ENCODE results near the gene NPDC1. TPM values are rescaled to one million over a fixed set of nuclear protein-coding genes. Genes with fewer than 3 reads are reported as not detected.

The NPDC1 gene
- total RNA-seq, 1 experiment from 2014 or later, result 25.4 TPM

GRCh38 chr9:136990242-136990911 is 55.6 kb downstream of the NPDC1 start:
- ChIA-PET CTCF (no interaction called here), POLR2A (ENCODE audit: unreplicated experiment) (no interaction called here)
- Histone ChIP-seq H3K9ac (ENCODE audit: low read length) (no peak overlapping the region), H3K4me1 (ENCODE audit: insufficient read depth, low read length) (peaks cover 9% of the 10 kb centered on the region; the same call in 1 of the 2 replicates), H3K9me3 (ENCODE audit: low read length) (no peaks in the 10 kb centered on the region), H3K9me2 (replicated peaks; ENCODE audit: low read length) (no peaks in the 10 kb centered on the region), H4K20me1 (ENCODE audit: low read length) (no peaks in the 10 kb centered on the region), H3K4me3 (ENCODE audit: low read length) (no peak overlapping the region), H3K4me2 (ENCODE audit: low read length) (no peak overlapping the region), H3F3A (ENCODE audit: low read length, unreplicated experiment) (no peaks in the 10 kb centered on the region), H2AFZ (ENCODE audit: low read length) (no peak overlapping the region), H3K27me3 (ENCODE audit: low read length) (no peaks in the 10 kb centered on the region), H3K27ac (ENCODE audit: low read length) (no peak overlapping the region), H3K79me2 (ENCODE audit: low read length) (peaks cover 16% of the 10 kb centered on the region), H3K36me3 (ENCODE audit: low read depth, low read length) (no peaks in the 10 kb centered on the region; the same call in 1 of the 2 replicates)
- intact Hi-C loops (cut with micrococcal nuclease), result loop anchor here (10.0 kb wide), 1 partner anchor 146 kb away; the partner anchor contains the start of genes AJM1 and PHPT1
- no TSS peak for BruUV-seq (replicated peaks)
- ATAC-seq (no peak), DNase-seq (no peak)
- TF ChIP-seq EZH2phosphoT487 (IDR thresholded peaks at IDR 0.05; ENCODE audit: borderline replicate concordance, low read length) (no peak), CTCF (conservative IDR thresholded peaks at IDR 0.05; ENCODE audit: low read depth, low read length) (no peak), EZH2 (IDR thresholded peaks at IDR 0.05; ENCODE audit: low read length, unreplicated experiment) (no peak)

Other genes with a start within 250 kb of the NPDC1 start
- 0.87 and 1.2 TPM in 2 replicates for gene CCDC183, start 249.8 kb downstream of the NPDC1 start, total RNA-seq (2014; rRNA removed)
- gene RABL6, start 238.2 kb downstream of the NPDC1 start, total RNA-seq (2014; rRNA removed), result 84.3 and 113 TPM in 2 replicates
- gene AJM1, start 203.7 kb downstream of the NPDC1 start, total RNA-seq (2014; rRNA removed), result 1.4 and 2.6 TPM in 2 replicates
- gene PHPT1, start 196.8 kb downstream of the NPDC1 start, total RNA-seq (2014; rRNA removed), result 83.2 and 111 TPM in 2 replicates
- gene MAMDC4, start 193.8 kb downstream of the NPDC1 start, total RNA-seq (2014; rRNA removed), result 3.0 and 5.3 TPM in 2 replicates
- gene EDF1, start 179.9 kb downstream of the NPDC1 start, total RNA-seq (2014; rRNA removed), result 544 and 562 TPM in 2 replicates
- 11.5 and 25.4 TPM in 2 replicates for gene TRAF2, start 159.7 kb downstream of the NPDC1 start, total RNA-seq (2014; rRNA removed)
- 138 and 159 TPM in 2 replicates for gene FBXW5, start 101.4 kb downstream of the NPDC1 start, total RNA-seq (2014; rRNA removed)
- gene C8G, start 100.9 kb downstream of the NPDC1 start, total RNA-seq (2014; rRNA removed), result 0.77 TPM in 1 of 2 replicates, not detected in the other
- gene LCN12, start 93.9 kb downstream of the NPDC1 start, total RNA-seq (2014; rRNA removed), result 0.55 TPM in 1 of 2 replicates, not detected in the other
- not detected in 2 replicates for gene PTGDS, start 68.7 kb downstream of the NPDC1 start, total RNA-seq (2014; rRNA removed)
- gene LCNL1, start 63.2 kb downstream of the NPDC1 start, total RNA-seq (2014; rRNA removed), result not detected in 2 replicates
- gene PAXX, start 53.8 kb downstream of the NPDC1 start, total RNA-seq (2014; rRNA removed), result 113 and 137 TPM in 2 replicates
- gene CLIC3, start 49.6 kb downstream of the NPDC1 start, total RNA-seq (2014; rRNA removed), result 1.4 and 4.3 TPM in 2 replicates
- 25.9 and 31.5 TPM in 2 replicates for gene ABCA2, start 17.9 kb downstream of the NPDC1 start, total RNA-seq (2014; rRNA removed)
- gene FUT7, start 14.1 kb downstream of the NPDC1 start, total RNA-seq (2014; rRNA removed), result not detected in 2 replicates
- gene ENTPD2, start 7.9 kb upstream of the NPDC1 start, total RNA-seq (2014; rRNA removed), result 0.92 and 1.3 TPM in 2 replicates
- gene SAPCD2, start 24.4 kb upstream of the NPDC1 start, total RNA-seq (2014; rRNA removed), result 98.4 and 134 TPM in 2 replicates
- 5.0 and 6.4 TPM in 2 replicates for gene UAP1L1, start 31.3 kb upstream of the NPDC1 start, total RNA-seq (2014; rRNA removed)
- 65.5 and 71.6 TPM in 2 replicates for gene MAN1B1, start 40.8 kb upstream of the NPDC1 start, total RNA-seq (2014; rRNA removed)
- 101 and 103 TPM in 2 replicates for gene DPP7, start 68.6 kb upstream of the NPDC1 start, total RNA-seq (2014; rRNA removed)
- gene GRIN1, start 93.0 kb upstream of the NPDC1 start, total RNA-seq (2014; rRNA removed), result 0.11 TPM in 1 of 2 replicates, not detected in the other
- 0.40 and 2.0 TPM in 2 replicates for gene LRRC26, start 123.9 kb upstream of the NPDC1 start, total RNA-seq (2014; rRNA removed)
- gene TMEM210, start 125.9 kb upstream of the NPDC1 start, total RNA-seq (2014; rRNA removed), result not detected in 2 replicates
- 21.6 and 30.2 TPM in 2 replicates for gene ANAPC2, start 142.4 kb upstream of the NPDC1 start, total RNA-seq (2014; rRNA removed)
- gene SSNA1, start 142.5 kb upstream of the NPDC1 start, total RNA-seq (2014; rRNA removed), result 123 and 148 TPM in 2 replicates
- gene TPRN, start 154.6 kb upstream of the NPDC1 start, total RNA-seq (2014; rRNA removed), result 11.3 and 14.7 TPM in 2 replicates
- 31.3 and 36.4 TPM in 2 replicates for gene TMEM203, start 159.5 kb upstream of the NPDC1 start, total RNA-seq (2014; rRNA removed)
- gene NDOR1, start 159.5 kb upstream of the NPDC1 start, total RNA-seq (2014; rRNA removed), result 21.5 and 25.7 TPM in 2 replicates
- gene RNF208, start 176.1 kb upstream of the NPDC1 start, total RNA-seq (2014; rRNA removed), result 1.7 and 2.8 TPM in 2 replicates
- 0.29 and 1.3 TPM in 2 replicates for gene CYSRT1, start 179.0 kb upstream of the NPDC1 start, total RNA-seq (2014; rRNA removed)
- gene RNF224, start 181.3 kb upstream of the NPDC1 start, total RNA-seq (2014; rRNA removed), result 1.2 and 1.7 TPM in 2 replicates
- 1.0 and 1.5 TPM in 2 replicates for gene SLC34A3, start 184.7 kb upstream of the NPDC1 start, total RNA-seq (2014; rRNA removed)
- gene TUBB4B, start 195.1 kb upstream of the NPDC1 start, total RNA-seq (2014; rRNA removed), result 424 and 599 TPM in 2 replicates
- not detected in 2 replicates for gene STPG3, start 205.1 kb upstream of the NPDC1 start, total RNA-seq (2014; rRNA removed)
- 50.7 and 69.5 TPM in 2 replicates for gene NELFB, start 209.2 kb upstream of the NPDC1 start, total RNA-seq (2014; rRNA removed)
- gene TOR4A, start 231.5 kb upstream of the NPDC1 start, total RNA-seq (2014; rRNA removed), result 28.9 and 32.7 TPM in 2 replicates